GM12864 (cell line): ENCODE measurements around the gene ADIPOR2.
"Not testable (repeated sequence)": the region's sequence is repeated elsewhere in the genome, so short reads cannot be mapped to it uniquely, and the experiment has no call there.

Source experiments
- DNase-seq: peaks from one replicate; pipeline ENCODE4 v3.0.0-alpha.2; 2011; ENCODE audit warnings: low read depth
- H3K4me3 ChIP-seq: 2 replicates; pipeline ENCODE4 v1.5.1; 2011; ENCODE audit warnings: mild to moderate bottlenecking, low read depth, low read length, control low read depth
- CTCF ChIP-seq: IDR thresholded peaks from 2 replicates; pipeline ENCODE4 v1.5.1; 2011; ENCODE audit warnings: low read depth, mild to moderate bottlenecking, moderate library complexity, low read length, control low read depth, inconsistent platforms; ENCODE audit errors: missing control alignments

The ADIPOR2 gene

GRCh38 chr12:1705774-1706631, 15.1 kb downstream of the ADIPOR2 start:
- DNase-seq: no peak
- H3K4me3 ChIP-seq: no peak overlapping the region
- TF ChIP-seq CTCF: no peak

- no peak overlapping the region for H3K4me3 ChIP-seq
- DNase-seq: no peak
- TF ChIP-seq CTCF: no peak
Observed at GRCh38 chr12:1706632-1706980, 15.7 kb downstream of the ADIPOR2 start.

- TF ChIP-seq CTCF: no peak
- H3K4me3 ChIP-seq: no peak overlapping the region
- DNase-seq: no peak
Observed at GRCh38 chr12:1707051-1707450, 16.2 kb downstream of the ADIPOR2 start.

GRCh38 chr12:1709968-1710367, 19.1 kb downstream of the ADIPOR2 start:
- not testable (repeated sequence) for DNase-seq, H3K4me3 ChIP-seq

GRCh38 chr12:1710870-1711269, 20.0 kb downstream of the ADIPOR2 start:
- H3K4me3 ChIP-seq, DNase-seq: not testable (repeated sequence)

GRCh38 chr12:1711536-1712211, 20.8 kb downstream of the ADIPOR2 start:
- not testable (repeated sequence) for DNase-seq

GRCh38 chr12:1712305-1712704, 21.4 kb downstream of the ADIPOR2 start:
- not testable (repeated sequence) for H3K4me3 ChIP-seq, DNase-seq

More at GRCh38 chr12:1711536-1712211, 20.8 kb downstream of the ADIPOR2 start:
- H3K4me3 ChIP-seq: not testable (repeated sequence)

GRCh38 chr12:1712852-1713251, 22.0 kb downstream of the ADIPOR2 start:
- not testable (repeated sequence) for DNase-seq, H3K4me3 ChIP-seq

GRCh38 chr12:1713783-1714348, 23.0 kb downstream of the ADIPOR2 start:
- not testable (repeated sequence) for DNase-seq, H3K4me3 ChIP-seq

GRCh38 chr12:1715459-1715858, 24.6 kb downstream of the ADIPOR2 start:
- not testable (repeated sequence) for DNase-seq, H3K4me3 ChIP-seq
